Measurements from ENCODE around the gene SLC17A8. TPM values are rescaled to one million over a fixed set of nuclear protein-coding genes. Genes with fewer than 3 reads are reported as not detected.

The SLC17A8 gene
- total RNA-seq, 1 experiment from 2014 or later, result not detected

- no CpG with 5 or more reads among the region's 2 CpGs for WGBS (ENCODE audit: extremely low coverage, insufficient read length, low lambda C conversion rate)
Observed at GRCh38 chr12:100433701-100434100, 76.8 kb downstream of the SLC17A8 start.

More at GRCh38 chr12:100433701-100434100, 76.8 kb downstream of the SLC17A8 start:
- Histone ChIP-seq H2AFZ (ENCODE audit: low read length) (no peak overlapping the region), H3K23me2 (ENCODE audit: insufficient read length, low read depth, low read length, poor library complexity, severe bottlenecking) (no peaks in the 10 kb centered on the region), H3K4me1 (ENCODE audit: insufficient read depth, low read length) (no peaks in the 10 kb centered on the region), H3K23ac (ENCODE audit: insufficient read length, low read depth, low read length) (no peak overlapping the region), H3K9me3 (ENCODE audit: control insufficient read depth, low read depth, low read length) (no peaks in the 10 kb centered on the region), H3K4me2 (ENCODE audit: insufficient read depth, insufficient read length, low read length) (no peak overlapping the region), H2BK120ac (ENCODE audit: low read depth, low read length, poor library complexity, severe bottlenecking) (no peak overlapping the region), H3K27ac (ENCODE audit: insufficient read length, low read depth, low read length) (no peak overlapping the region), H2BK5ac (ENCODE audit: insufficient read length, low read length) (no peak overlapping the region), H4K8ac (replicated peaks; ENCODE audit: insufficient read length, low read depth, low read length) (no peak overlapping the region), H3K27me3 (ENCODE audit: insufficient read depth, low read length) (no peaks in the 10 kb centered on the region), H3T11ph (ENCODE audit: low read length) (no peak overlapping the region), H3K9ac (ENCODE audit: extremely low read depth, insufficient read length, low read length) (no peak overlapping the region), H3K56ac (ENCODE audit: insufficient read length, low read depth, low read length) (no peak overlapping the region), H3K79me1 (ENCODE audit: insufficient read depth, low read depth, low read length, poor library complexity, severe bottlenecking) (no peaks in the 10 kb centered on the region), H2AK5ac (ENCODE audit: insufficient read length, low read length) (no peak overlapping the region), H3K79me2 (ENCODE audit: insufficient read depth, low read length) (no peaks in the 10 kb centered on the region), H4K5ac (ENCODE audit: insufficient read length, low read depth, low read length) (no peak overlapping the region), H2BK12ac (ENCODE audit: insufficient read length, low read depth, low read length) (no peak overlapping the region), H3K18ac (ENCODE audit: insufficient read length, low read depth, low read length) (no peak overlapping the region), H4K20me1 (ENCODE audit: control insufficient read depth, insufficient read depth, insufficient read length) (no peaks in the 10 kb centered on the region), H3K4ac (ENCODE audit: low read depth, low read length) (no peak overlapping the region), H3K14ac (ENCODE audit: insufficient read depth, low read length) (no peak overlapping the region), H2BK15ac (ENCODE audit: low read depth, low read length) (no peak overlapping the region), H4K91ac (ENCODE audit: insufficient read length, low read depth, low read length) (no peak overlapping the region), H2BK20ac (ENCODE audit: low read depth, low read length, poor library complexity, severe bottlenecking) (no peak overlapping the region)
- no peak for TF ChIP-seq CTCF (conservative IDR thresholded peaks at IDR 0.05)
- H3K4me1 Mint-ChIP-seq, result no peaks in the 10 kb centered on the region
- no peaks in the 10 kb centered on the region for H3K27me3 Mint-ChIP-seq (ENCODE audit: low read depth)
- H3K27ac Mint-ChIP-seq, result no peak overlapping the region
- no peak for DNase-seq
- H3K9me3 Mint-ChIP-seq, result peaks cover 0 to 2% of the 10 kb centered on the region in 2 experiments; a peak in 3 of 5 replicates
- H3K36me3 Mint-ChIP-seq (ENCODE audit: insufficient read depth in 1 of 3, low read depth in 3 of 3), result no peaks in the 10 kb centered on the region; a peak in 2 of 7 replicates
- H3K4me3 Mint-ChIP-seq, result no peak overlapping the region
